Panc1 (cell line): ENCODE results near the gene INO80. TPM values are rescaled to one million over a fixed set of nuclear protein-coding genes. Genes with fewer than 3 reads are reported as not detected.
A peak's percentile ranks its signal among the peaks of the same experiment; 100 is the strongest.

ENCODE experiments used
- ATAC-seq: fragments of 200-7000 bp; cut with Tn5 transposase; 2 replicates; pipeline ENCODE4 v1.9.1; 2020; ENCODE audit warnings: mild to moderate bottlenecking, moderate library complexity
- BruUV-seq: library from RNA; stranded (reverse); fragments of 400-500 nt; replicated peaks from 2 replicates; lab custom pipeline; 2021; lab: Mats Ljungman, UMichigan
- CTCF ChIA-PET: fragments of 300-600 bp; sonication (Branson Sonifier 250); formaldehyde crosslinking; loops from one replicate; lab custom pipeline; 2022; ENCODE audit warnings: antibody characterized with exemption; lab: Charles Lee
- POLR2A ChIA-PET: fragments of 300-600 bp; sonication (Branson Sonifier 250); formaldehyde crosslinking; loops from one replicate; lab custom pipeline; 2022; ENCODE audit warnings: antibody characterized with exemption; lab: Charles Lee
- DNase-seq: peaks from one replicate; pipeline ENCODE4 v3.0.0-alpha.2; 2010; ENCODE audit warnings: low read depth, low spot score
- H3K27ac ChIP-seq: 2 replicates; pipeline ENCODE4 v1.5.1; 2011; ENCODE audit warnings: mild to moderate bottlenecking, low read length, inconsistent platforms
- H3K27me3 ChIP-seq: fragments of 200-500 bp; sonication (Bioruptor generic); 2 replicates; pipeline ENCODE4 v1.6.0; 2014; ENCODE audit warnings: low read length, inconsistent platforms; ENCODE audit not compliant: control insufficient read depth, insufficient read depth
- H3K36me3 ChIP-seq: fragments of 200-500 bp; sonication (Bioruptor generic); 2 replicates; pipeline ENCODE4 v1.5.1; 2014; ENCODE audit warnings: inconsistent platforms, mild to moderate bottlenecking, low read length, moderate library complexity; ENCODE audit not compliant: control insufficient read depth, insufficient read depth
- H3K4me1 ChIP-seq: 2 replicates; pipeline ENCODE4 v1.5.1; 2011; ENCODE audit warnings: inconsistent platforms, mild to moderate bottlenecking, low read length, moderate library complexity; ENCODE audit not compliant: control insufficient read depth, insufficient read depth
- H3K4me3 ChIP-seq, 2 experiments: 2 replicates each; pipeline ENCODE4 v1.5.1; 2011 to 2012; ENCODE audit warnings: low read depth in 2 of 2, low read length in 2 of 2, mild to moderate bottlenecking in 2 of 2, inconsistent platforms in 1 of 2, moderate library complexity in 1 of 2
- H3K9me3 ChIP-seq: fragments of 200-500 bp; sonication (Bioruptor generic); 2 replicates; pipeline ENCODE4 v1.5.1; 2014; ENCODE audit warnings: low read depth, mild to moderate bottlenecking, inconsistent platforms, low read length, moderate library complexity; ENCODE audit not compliant: control insufficient read depth, insufficient read depth
- POLR2AphosphoS5 ChIP-seq: IDR thresholded peaks from 2 replicates; pipeline ENCODE4 v1.6.1; 2012; ENCODE audit warnings: mild to moderate bottlenecking, low read depth, low read length, moderate library complexity
- REST ChIP-seq, 2 experiments: IDR thresholded peaks; 2 replicates each; pipeline ENCODE4 v1.6.1; 2011 to 2012; ENCODE audit warnings: low read depth in 2 of 2, control low read depth in 1 of 2, low read length in 1 of 2, mild to moderate bottlenecking in 1 of 2, moderate library complexity in 1 of 2; ENCODE audit not compliant: insufficient read depth in 1 of 2
- SIN3A ChIP-seq: IDR thresholded peaks from 2 replicates; pipeline ENCODE4 v1.6.1; 2012; ENCODE audit warnings: low read depth, mild to moderate bottlenecking, low read length, moderate library complexity, borderline replicate concordance; ENCODE audit not compliant: insufficient read depth
- TCF7L2 ChIP-seq: IDR thresholded peaks from 2 replicates; pipeline ENCODE4 v1.6.1; 2011; ENCODE audit warnings: mild to moderate bottlenecking, low read depth, low read length, inconsistent platforms
- in situ Hi-C: cut with HindIII; loops from 2 replicates; pipeline ENCODE4 v1.10.0; 2016; ENCODE audit warnings: low sequenced_read_pairs, low pct_unique_long_range_greater_than_20kb
- intact Hi-C: fragments of 100-400 bp; cut with micrococcal nuclease; formaldehyde crosslinking; loops from one replicate; pipeline ENCODE4 v1.10.0; 2022; ENCODE audit not compliant: unreplicated experiment
- total RNA-seq: library from RNA; stranded (reverse); gene quantifications from one replicate; pipeline ENCODE4 v1.2.1, GENCODE V29; 2021; ENCODE audit not compliant: unreplicated experiment
- TF ChIP-seq, protein P1 (sequence below): fragments of 450-650 bp; IDR thresholded peaks from 2 replicates; pipeline ENCODE4 v1.5.1; 2017; ENCODE audit warnings: mild to moderate bottlenecking

Gene INO80
- total RNA-seq, 1 experiment from 2014 or later: 26.2 TPM

- CTCF ChIA-PET: no interaction called here
- Histone ChIP-seq H3K27me3 (no peaks in the 10 kb centered on the region), H3K4me3 (no peak overlapping the region), H3K4me1 (no peaks in the 10 kb centered on the region), H3K9me3 (no peaks in the 10 kb centered on the region), H3K36me3 (peaks cover 35% of the 10 kb centered on the region), H3K27ac (no peak overlapping the region)
- in situ Hi-C loops (no loop called here), intact Hi-C loops (no loop called here)
- BruUV-seq: no TSS peak
- DNase-seq (no peak), ATAC-seq (no peak)
- TF ChIP-seq REST (IDR thresholded peaks at IDR 0.05; ENCODE audit: insufficient read depth in 1 of 2, low read depth in 2 of 2, low read length in 1 of 2) (no peak), TCF7L2 (no peak), SIN3A (no peak), POLR2AphosphoS5 (no peak)
- TF ChIP-seq, protein P1, sequence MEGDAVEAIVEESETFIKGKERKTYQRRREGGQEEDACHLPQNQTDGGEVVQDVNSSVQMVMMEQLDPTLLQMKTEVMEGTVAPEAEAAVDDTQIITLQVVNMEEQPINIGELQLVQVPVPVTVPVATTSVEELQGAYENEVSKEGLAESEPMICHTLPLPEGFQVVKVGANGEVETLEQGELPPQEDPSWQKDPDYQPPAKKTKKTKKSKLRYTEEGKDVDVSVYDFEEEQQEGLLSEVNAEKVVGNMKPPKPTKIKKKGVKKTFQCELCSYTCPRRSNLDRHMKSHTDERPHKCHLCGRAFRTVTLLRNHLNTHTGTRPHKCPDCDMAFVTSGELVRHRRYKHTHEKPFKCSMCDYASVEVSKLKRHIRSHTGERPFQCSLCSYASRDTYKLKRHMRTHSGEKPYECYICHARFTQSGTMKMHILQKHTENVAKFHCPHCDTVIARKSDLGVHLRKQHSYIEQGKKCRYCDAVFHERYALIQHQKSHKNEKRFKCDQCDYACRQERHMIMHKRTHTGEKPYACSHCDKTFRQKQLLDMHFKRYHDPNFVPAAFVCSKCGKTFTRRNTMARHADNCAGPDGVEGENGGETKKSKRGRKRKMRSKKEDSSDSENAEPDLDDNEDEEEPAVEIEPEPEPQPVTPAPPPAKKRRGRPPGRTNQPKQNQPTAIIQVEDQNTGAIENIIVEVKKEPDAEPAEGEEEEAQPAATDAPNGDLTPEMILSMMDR: 0 out of 2 replicates have a peak, but pooled peaks have one; percentile 25
- POLR2A ChIA-PET: no interaction called here
Observed at GRCh38 chr15:41018534-41018933, 97.5 kb downstream of the INO80 start.

DNA sequence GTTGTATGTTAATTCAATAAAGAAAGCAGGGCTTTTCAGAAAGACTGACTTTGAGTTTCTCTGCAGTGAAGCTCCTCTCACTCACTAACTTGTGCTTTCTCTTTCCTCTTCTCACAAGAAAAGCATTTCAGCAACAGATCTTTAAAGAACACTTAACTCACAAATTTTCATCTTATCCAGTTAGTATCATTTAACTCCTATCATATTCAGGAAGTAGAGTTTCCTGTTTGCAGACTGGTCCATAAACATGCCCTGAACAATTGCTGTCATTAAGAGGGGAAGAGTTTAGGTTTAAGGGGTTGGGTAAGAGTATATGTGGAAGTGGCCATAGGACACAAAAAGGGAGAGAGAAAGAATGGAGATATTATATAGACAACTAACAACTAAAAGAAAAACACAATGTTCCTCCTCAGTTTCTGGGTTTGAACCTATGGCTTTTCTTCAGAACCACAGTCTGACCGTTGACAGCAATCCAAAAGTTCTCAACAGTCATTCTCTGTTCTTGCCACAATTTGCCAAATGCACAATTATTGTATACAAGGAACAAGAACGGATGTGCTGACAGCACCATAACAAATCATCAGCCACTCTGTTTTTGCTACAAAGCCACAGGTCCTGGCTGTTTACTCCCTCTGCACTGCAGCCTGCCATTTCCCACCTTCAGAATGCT, 98.9 kb downstream of the INO80 start:
- H3K4me3 ChIP-seq: no peak overlapping the region
- no peak for DNase-seq
- H3K36me3 ChIP-seq: peaks cover 38% of the 10 kb centered on the region
- ChIA-PET CTCF (interaction anchor here (0.5 to 0.6 kb wide), 2 partner anchors 78 to 158 kb away, joined by 4 to 5 read pairs; no protein-coding TSS in a partner anchor), POLR2A (interaction anchor here (0.5 to 0.6 kb wide), 2 partner anchors 64 to 99 kb away, joined by 3 to 10 read pairs; partner anchors contain the start of gene CHAC1)
- in situ Hi-C loops: no loop called here
- TF ChIP-seq TCF7L2: no peak
- TF ChIP-seq SIN3A: no peak
- TF ChIP-seq, protein P1: no peak
- no peak for TF ChIP-seq POLR2AphosphoS5
- H3K27ac ChIP-seq: no peak overlapping the region
- H3K4me1 ChIP-seq: no peaks in the 10 kb centered on the region
- no peak for ATAC-seq
- no peaks in the 10 kb centered on the region for H3K9me3 ChIP-seq
- no TSS peak for BruUV-seq
- intact Hi-C loops: no loop called here
- no peaks in the 10 kb centered on the region for H3K27me3 ChIP-seq
